DND-41 (cell line): Measurements from ENCODE around the gene CD164L2.

Experiments
- CTCF ChIP-seq: IDR thresholded peaks from 2 replicates; pipeline ENCODE4 v1.5.1; 2012; ENCODE audit warnings: borderline replicate concordance, low read length, moderate library complexity, mild to moderate bottlenecking; ENCODE audit not compliant: poor library complexity, severe bottlenecking; ENCODE audit errors: extremely low read depth
- EZH2 ChIP-seq: IDR thresholded peaks from 3 replicates; pipeline ENCODE4 v1.6.1; 2012; ENCODE audit warnings: borderline replicate concordance, low read depth, mild to moderate bottlenecking, moderate library complexity, low read length, inconsistent platforms; ENCODE audit not compliant: severe bottlenecking

- TF ChIP-seq CTCF (peak; percentile 76), EZH2 (no peak)
These were observed 33.4 kb upstream of the CD164L2 start for GRCh38 chr1:27416387-27417111.
